HUES6 (cell line): ENCODE results near the gene SLC10A7.

Source experiments
- H3K27ac ChIP-seq: 2 replicates; pipeline ENCODE4 v1.7.0; 2013; ENCODE audit warnings: low read depth, mild to moderate bottlenecking, low read length, inconsistent platforms
- H3K27me3 ChIP-seq: 2 replicates; pipeline ENCODE4 v1.6.1; 2013; ENCODE audit warnings: low read length; ENCODE audit not compliant: control insufficient read depth, insufficient read depth
- H3K36me3 ChIP-seq: 2 replicates; pipeline ENCODE4 v1.6.1; 2013; ENCODE audit warnings: low read length; ENCODE audit not compliant: control insufficient read depth, insufficient read depth
- H3K4me1 ChIP-seq: 2 replicates; pipeline ENCODE4 v1.6.1; 2013; ENCODE audit warnings: low read length; ENCODE audit not compliant: control insufficient read depth, insufficient read depth
- H3K4me3 ChIP-seq: 2 replicates; pipeline ENCODE4 v1.5.1; 2013; ENCODE audit warnings: low read depth, low read length
- H3K9ac ChIP-seq: one replicate; pipeline ENCODE4 v1.6.1; 2013; ENCODE audit warnings: mild to moderate bottlenecking, low read length
- H3K9me3 ChIP-seq: 2 replicates; pipeline ENCODE4 v1.6.1; 2013; ENCODE audit warnings: low read depth, low read length; ENCODE audit not compliant: control insufficient read depth, insufficient read depth

Gene SLC10A7

GRCh38 chr4:146211440-146211839 is 310.3 kb downstream of the SLC10A7 start:
- H3K27ac ChIP-seq: no peak overlapping the region
- H3K9ac ChIP-seq: no peak overlapping the region
- no peak overlapping the region for H3K4me3 ChIP-seq
- H3K27me3 ChIP-seq: no peaks in the 10 kb centered on the region
- no peaks in the 10 kb centered on the region for H3K9me3 ChIP-seq
- no peaks in the 10 kb centered on the region for H3K4me1 ChIP-seq
- no peaks in the 10 kb centered on the region for H3K36me3 ChIP-seq

GRCh38 chr4:146210890-146211289 is 310.9 kb downstream of the SLC10A7 start:
- H3K27me3 ChIP-seq: no peaks in the 10 kb centered on the region
- no peaks in the 10 kb centered on the region for H3K4me1 ChIP-seq
- H3K36me3 ChIP-seq: no peaks in the 10 kb centered on the region
- no peak overlapping the region for H3K4me3 ChIP-seq
- H3K27ac ChIP-seq: no peak overlapping the region
- no peak overlapping the region for H3K9ac ChIP-seq
- no peaks in the 10 kb centered on the region for H3K9me3 ChIP-seq

GRCh38 chr4:146207410-146207809 is 314.3 kb downstream of the SLC10A7 start:
- Histone ChIP-seq H3K9ac (no peak overlapping the region), H3K27ac (no peak overlapping the region), H3K36me3 (no peaks in the 10 kb centered on the region), H3K4me1 (no peaks in the 10 kb centered on the region), H3K9me3 (no peaks in the 10 kb centered on the region), H3K27me3 (no peaks in the 10 kb centered on the region), H3K4me3 (no peak overlapping the region)
